ENCODE data around the gene PDIA5.

Gene PDIA5

GRCh38 chr3:123122525-123123315 lies 55.9 kb downstream of the PDIA5 start:
- H3K4me3 ChIP-seq (ENCODE audit: low read length) = no peak overlapping the region
- H3K9me3 ChIP-seq (replicated peaks; ENCODE audit: insufficient read depth, low read length) = no peaks in the 10 kb centered on the region
- H2AFZ ChIP-seq (ENCODE audit: low read length) = no peak overlapping the region
- TF ChIP-seq CTCF (IDR thresholded peaks at IDR 0.05; ENCODE audit: low read length) = no peak
- TF ChIP-seq EZH2 (optimal IDR thresholded peaks at IDR 0.05; ENCODE audit: low read depth, low read length) = no peak
- no peak for TF ChIP-seq EZH2phosphoT487 (IDR thresholded peaks at IDR 0.05; ENCODE audit: low read length)
- H3F3A ChIP-seq (ENCODE audit: insufficient read depth, low read length) = no peaks in the 10 kb centered on the region
- no peaks in the 10 kb centered on the region for H3K4me1 ChIP-seq (ENCODE audit: low read length)
- no peak overlapping the region for H3K4me2 ChIP-seq (ENCODE audit: low read depth, low read length)
- H3K9me2 ChIP-seq (replicated peaks; ENCODE audit: insufficient read depth, low read length) = no peaks in the 10 kb centered on the region
- no peaks in the 10 kb centered on the region for H4K20me1 ChIP-seq (ENCODE audit: insufficient read depth, low read length)
- H3K79me2 ChIP-seq (ENCODE audit: low read length) = no peaks in the 10 kb centered on the region
- H3K27me3 ChIP-seq (replicated peaks; ENCODE audit: insufficient read depth, low read length) = no peaks in the 10 kb centered on the region
- H3K27ac ChIP-seq (ENCODE audit: low read length) = no peak overlapping the region
- H3K36me3 ChIP-seq (replicated peaks; ENCODE audit: insufficient read depth, low read length) = peaks cover 3% of the 10 kb centered on the region; the same call in 1 of the 2 replicates
- H3K9ac ChIP-seq (ENCODE audit: low read length) = no peak overlapping the region
- DNase-seq = no peak

DNA sequence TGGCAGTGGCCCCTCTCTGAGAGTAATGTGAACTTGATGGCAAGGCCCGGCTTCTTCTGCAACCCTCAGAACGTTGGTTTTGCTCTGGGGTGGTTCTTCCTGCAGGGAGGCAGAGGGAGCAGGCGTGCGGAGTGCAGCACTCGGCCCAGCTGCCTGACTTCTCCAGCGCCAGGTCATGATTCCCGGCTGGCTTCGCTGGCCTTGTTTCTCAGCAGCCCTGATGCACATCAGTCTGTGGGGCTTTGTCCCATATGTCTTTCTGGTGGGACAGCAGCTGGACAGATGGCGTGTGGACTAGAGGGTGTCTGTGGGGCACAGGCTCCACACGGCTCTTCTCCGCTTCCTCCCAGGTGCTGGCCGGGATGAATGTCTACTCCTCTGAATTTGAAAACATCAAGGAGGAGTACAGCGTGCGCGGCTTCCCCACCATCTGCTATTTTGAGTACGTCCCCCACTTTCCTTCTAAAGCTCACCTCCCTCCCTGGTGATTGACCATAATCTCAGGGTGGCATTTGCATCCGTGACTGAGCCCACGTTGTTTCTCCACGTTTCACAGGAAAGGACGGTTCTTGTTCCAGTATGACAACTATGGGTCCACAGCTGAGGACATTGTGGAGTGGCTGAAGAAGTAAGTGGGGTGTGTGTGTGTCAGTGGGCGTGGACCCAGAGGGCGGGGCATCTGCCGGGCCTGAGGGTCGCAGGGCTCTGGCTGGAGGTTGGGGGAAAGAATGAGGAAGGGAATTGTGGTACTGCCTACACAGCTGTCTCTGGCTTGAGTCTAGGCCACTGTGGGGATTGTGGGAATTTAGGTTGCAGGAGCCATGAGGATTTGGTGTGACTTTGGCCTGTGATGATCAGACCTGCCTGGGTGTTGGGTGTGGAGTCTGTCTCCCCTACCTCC lies 57.1 kb downstream of the PDIA5 start:
- Histone ChIP-seq H3F3A (ENCODE audit: insufficient read depth, low read length) (no peaks in the 10 kb centered on the region), H4K20me1 (ENCODE audit: insufficient read depth, low read length) (no peaks in the 10 kb centered on the region), H3K9ac (ENCODE audit: low read length) (no peak overlapping the region), H3K9me3 (replicated peaks; ENCODE audit: insufficient read depth, low read length) (no peaks in the 10 kb centered on the region), H3K9me2 (replicated peaks; ENCODE audit: insufficient read depth, low read length) (no peaks in the 10 kb centered on the region), H3K4me2 (ENCODE audit: low read depth, low read length) (no peak overlapping the region), H3K27me3 (replicated peaks; ENCODE audit: insufficient read depth, low read length) (no peaks in the 10 kb centered on the region), H3K4me3 (ENCODE audit: low read length) (no peak overlapping the region), H3K4me1 (ENCODE audit: low read length) (no peaks in the 10 kb centered on the region), H3K79me2 (ENCODE audit: low read length) (no peaks in the 10 kb centered on the region), H2AFZ (ENCODE audit: low read length) (no peak overlapping the region), H3K27ac (ENCODE audit: low read length) (no peak overlapping the region), H3K36me3 (replicated peaks; ENCODE audit: insufficient read depth, low read length) (peaks cover 3% of the 10 kb centered on the region; the same call in 1 of the 2 replicates)
- no peak for TF ChIP-seq EZH2 (optimal IDR thresholded peaks at IDR 0.05; ENCODE audit: low read depth, low read length)
- TF ChIP-seq EZH2phosphoT487 (IDR thresholded peaks at IDR 0.05; ENCODE audit: low read length) = no peak
- no peak for TF ChIP-seq CTCF (IDR thresholded peaks at IDR 0.05; ENCODE audit: low read length)
- no peak for DNase-seq

- H3K9ac ChIP-seq (ENCODE audit: low read length) = no peak overlapping the region
- no peaks in the 10 kb centered on the region for H3K79me2 ChIP-seq (ENCODE audit: low read length)
- H3K36me3 ChIP-seq (replicated peaks; ENCODE audit: insufficient read depth, low read length) = peaks cover 3% of the 10 kb centered on the region; the same call in 1 of the 2 replicates
- H2AFZ ChIP-seq (ENCODE audit: low read length) = no peak overlapping the region
- no peaks in the 10 kb centered on the region for H3F3A ChIP-seq (ENCODE audit: insufficient read depth, low read length)
- TF ChIP-seq EZH2phosphoT487 (IDR thresholded peaks at IDR 0.05; ENCODE audit: low read length) (no peak), EZH2 (optimal IDR thresholded peaks at IDR 0.05; ENCODE audit: low read depth, low read length) (no peak), CTCF (IDR thresholded peaks at IDR 0.05; ENCODE audit: low read length) (no peak)
- no peak overlapping the region for H3K27ac ChIP-seq (ENCODE audit: low read length)
- no peaks in the 10 kb centered on the region for H3K9me3 ChIP-seq (replicated peaks; ENCODE audit: insufficient read depth, low read length)
- no peak overlapping the region for H3K4me3 ChIP-seq (ENCODE audit: low read length)
- no peaks in the 10 kb centered on the region for H3K4me1 ChIP-seq (ENCODE audit: low read length)
- DNase-seq = no peak
- H3K27me3 ChIP-seq (replicated peaks; ENCODE audit: insufficient read depth, low read length) = no peaks in the 10 kb centered on the region
- H4K20me1 ChIP-seq (ENCODE audit: insufficient read depth, low read length) = no peaks in the 10 kb centered on the region
- H3K4me2 ChIP-seq (ENCODE audit: low read depth, low read length) = no peak overlapping the region
- no peaks in the 10 kb centered on the region for H3K9me2 ChIP-seq (replicated peaks; ENCODE audit: insufficient read depth, low read length)
These were observed 58.1 kb downstream of the PDIA5 start for GRCh38 chr3:123124971-123125370.

All from MM.1S (cell line).